Measurements from ENCODE around the gene AQP2. TPM values are rescaled to one million over a fixed set of nuclear protein-coding genes. Genes with fewer than 3 reads are reported as not detected.

The AQP2 gene
- total RNA-seq, 1 experiment from 2014 or later: not detected

GRCh38 chr12:49920241-49920914 lies 30.2 kb upstream of the AQP2 start:
- DNase-seq (ENCODE audit: low spot score): no peak

- DNase-seq (ENCODE audit: low spot score): no peak
Observed at GRCh38 chr12:49920915-49921286, 29.6 kb upstream of the AQP2 start.

GRCh38 chr12:49921299-49921698 lies 29.2 kb upstream of the AQP2 start:
- no peak for DNase-seq (ENCODE audit: low spot score)

GRCh38 chr12:49921936-49922335 lies 28.6 kb upstream of the AQP2 start:
- DNase-seq (ENCODE audit: low spot score): no peak

GRCh38 chr12:49922349-49923034 lies 28.0 kb upstream of the AQP2 start:
- no peak for DNase-seq (ENCODE audit: low spot score)

GRCh38 chr12:49923035-49923644 lies 27.4 kb upstream of the AQP2 start:
- DNase-seq (ENCODE audit: low spot score): no peak

- DNase-seq (ENCODE audit: low spot score): no peak
Observed at GRCh38 chr12:49923880-49924556, 26.5 kb upstream of the AQP2 start.

- no peak for DNase-seq (ENCODE audit: low spot score)
Observed at GRCh38 chr12:49924628-49925246, 25.8 kb upstream of the AQP2 start.

- no peak for DNase-seq (ENCODE audit: low spot score)
Observed at GRCh38 chr12:49925433-49926204, 24.9 kb upstream of the AQP2 start.

GRCh38 chr12:49928471-49928870 lies 22.1 kb upstream of the AQP2 start:
- no peak for DNase-seq (ENCODE audit: low spot score)

GRCh38 chr12:49929581-49929980 lies 21.0 kb upstream of the AQP2 start:
- no peak for DNase-seq (ENCODE audit: low spot score)

GRCh38 chr12:49930515-49931288 lies 19.8 kb upstream of the AQP2 start:
- peak; percentile 16 for DNase-seq (ENCODE audit: low spot score)

GRCh38 chr12:49932023-49932422 lies 18.5 kb upstream of the AQP2 start:
- DNase-seq (ENCODE audit: low spot score): no peak

GRCh38 chr12:49932533-49933130 lies 17.9 kb upstream of the AQP2 start:
- DNase-seq (ENCODE audit: low spot score): no peak

GRCh38 chr12:49933796-49934195 lies 16.7 kb upstream of the AQP2 start:
- no peak for DNase-seq (ENCODE audit: low spot score)

- DNase-seq (ENCODE audit: low spot score): no peak
Observed at GRCh38 chr12:49934505-49934904, 16.0 kb upstream of the AQP2 start.

GRCh38 chr12:49936925-49937324 lies 13.6 kb upstream of the AQP2 start:
- no peak for DNase-seq (ENCODE audit: low spot score)

- no peak for DNase-seq (ENCODE audit: low spot score)
Observed at GRCh38 chr12:49937639-49938300, 12.8 kb upstream of the AQP2 start.

GRCh38 chr12:49939307-49939706 lies 11.2 kb upstream of the AQP2 start:
- DNase-seq (ENCODE audit: low spot score): no peak

GRCh38 chr12:49939707-49940106 lies 10.8 kb upstream of the AQP2 start:
- DNase-seq (ENCODE audit: low spot score): no peak
